ENCODE data around the gene PTCH1. TPM values are rescaled to one million over a fixed set of nuclear protein-coding genes. Genes with fewer than 3 reads are reported as not detected.

The PTCH1 gene
- total RNA-seq, 2 experiments from 2014 or later = 5.0 to 6.1 TPM

- no peak overlapping the region for H3K4me3 Mint-ChIP-seq
- peaks cover 20% of the 10 kb centered on the region for H3K27me3 Mint-ChIP-seq (ENCODE audit: low read depth)
- ATAC-seq (no peak), DNase-seq (no peak)
- no peaks in the 10 kb centered on the region for H3K9me3 Mint-ChIP-seq (ENCODE audit: insufficient read depth)
- no peak overlapping the region for H3K27ac Mint-ChIP-seq
- no peaks in the 10 kb centered on the region for H3K36me3 Mint-ChIP-seq (ENCODE audit: low read depth)
- ChIA-PET POLR2A (no interaction called here), CTCF (no interaction called here)
- peaks cover 3% of the 10 kb centered on the region for H3K4me1 Mint-ChIP-seq (ENCODE audit: low read depth)
These were observed 73.5 kb downstream of the PTCH1 start for GRCh38 chr9:95443301-95443700.

DNA sequence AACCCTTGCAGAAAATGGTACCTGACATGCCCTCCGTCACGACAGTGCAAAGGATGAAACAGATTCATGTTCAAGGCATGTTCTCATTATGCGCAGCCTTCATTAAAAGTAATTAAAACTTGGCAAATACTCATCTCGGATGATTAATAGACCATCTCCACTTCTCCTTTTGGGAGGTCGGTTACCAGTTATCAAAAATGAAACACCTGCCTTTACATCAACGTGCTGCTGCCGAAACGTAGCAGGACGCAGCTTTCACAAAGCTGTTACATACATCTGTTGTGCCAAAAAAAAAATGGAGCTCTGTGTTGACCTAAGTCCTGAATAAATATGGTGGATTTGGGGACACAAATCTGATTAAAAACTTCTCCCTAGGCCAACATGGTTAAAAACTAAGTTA lies 75.7 kb downstream of the PTCH1 start:
- CTCF ChIA-PET = no interaction called here
- H3K4me3 Mint-ChIP-seq = no peak overlapping the region
- peaks cover 23% of the 10 kb centered on the region for H3K27me3 Mint-ChIP-seq (ENCODE audit: low read depth)
- H3K9me3 Mint-ChIP-seq (ENCODE audit: insufficient read depth) = no peaks in the 10 kb centered on the region
- H3K36me3 Mint-ChIP-seq (ENCODE audit: low read depth) = no peaks in the 10 kb centered on the region
- no peak for DNase-seq
- POLR2A ChIA-PET = no interaction called here
- no peak overlapping the region for H3K27ac Mint-ChIP-seq
- no peak for ATAC-seq
- H3K4me1 Mint-ChIP-seq (ENCODE audit: low read depth) = peaks cover 3% of the 10 kb centered on the region

DNA sequence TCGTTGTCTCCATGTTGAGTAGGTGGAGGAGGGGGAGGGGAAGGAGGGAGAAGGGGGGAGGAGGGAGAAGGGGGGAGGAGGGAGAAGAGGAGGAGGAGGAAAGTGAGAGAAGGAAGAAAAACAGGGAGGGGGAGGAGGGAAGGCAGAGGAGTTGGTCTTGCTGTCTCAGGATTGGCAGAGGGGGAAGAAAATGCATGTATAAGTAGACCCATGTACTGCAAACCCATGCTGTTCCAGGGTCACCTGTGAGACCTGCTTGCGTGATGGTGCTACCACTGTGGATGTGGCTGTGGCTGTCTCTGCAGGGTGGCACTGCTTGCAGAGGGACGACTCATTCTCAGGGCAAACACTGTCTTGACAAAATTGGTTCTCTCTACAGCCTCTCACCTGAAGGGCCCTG lies 76.3 kb downstream of the PTCH1 start:
- ATAC-seq = no peak
- no peaks in the 10 kb centered on the region for H3K36me3 Mint-ChIP-seq (ENCODE audit: low read depth)

DNA sequence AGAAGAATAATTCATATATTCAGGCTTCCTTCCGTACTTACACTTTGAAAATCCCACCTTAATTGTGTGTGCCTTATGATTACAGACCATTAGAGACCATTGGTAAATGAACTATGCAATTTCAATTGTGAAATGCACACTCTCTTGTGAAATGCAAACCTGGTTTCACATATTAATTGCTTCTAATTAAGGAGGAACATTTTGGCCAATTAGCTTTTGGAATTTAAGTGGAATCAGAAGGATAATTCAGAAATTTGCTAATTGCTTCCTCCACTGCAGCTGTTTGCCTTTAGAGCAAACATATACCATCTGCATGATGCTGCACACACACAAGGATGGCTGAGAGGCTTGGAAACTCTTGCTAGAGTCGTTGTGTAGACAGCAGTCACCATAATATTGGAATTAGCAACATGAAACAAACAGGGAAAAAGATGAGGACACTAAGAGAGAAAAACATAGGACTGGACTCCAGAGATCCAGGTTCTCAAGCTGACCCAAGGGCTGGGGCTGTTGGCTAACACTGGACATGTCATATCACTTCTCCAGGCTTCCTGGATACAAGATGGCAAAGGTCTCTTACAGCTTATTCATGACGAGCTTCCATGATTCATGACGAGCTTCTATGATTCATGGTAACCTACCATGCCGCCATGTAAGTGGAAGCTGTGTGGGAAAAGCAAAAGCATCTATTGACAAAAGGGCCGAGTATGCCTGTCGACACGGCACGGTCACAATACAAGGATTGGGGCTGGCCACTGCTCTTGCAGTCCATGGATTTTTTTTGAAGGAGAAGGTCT lies 78.0 kb downstream of the PTCH1 start:
- CTCF ChIA-PET = no interaction called here
- H3K4me1 Mint-ChIP-seq (ENCODE audit: low read depth) = no peaks in the 10 kb centered on the region
- ATAC-seq (no peak), DNase-seq (no peak)
- peaks cover 24% of the 10 kb centered on the region for H3K27me3 Mint-ChIP-seq (ENCODE audit: low read depth)
- no peaks in the 10 kb centered on the region for H3K36me3 Mint-ChIP-seq (ENCODE audit: low read depth)
- POLR2A ChIA-PET = no interaction called here
- H3K9me3 Mint-ChIP-seq (ENCODE audit: insufficient read depth) = no peaks in the 10 kb centered on the region
- no peak overlapping the region for H3K4me3 Mint-ChIP-seq
- H3K27ac Mint-ChIP-seq = no peak overlapping the region

More for the DNA sequence above, 76.3 kb downstream of the PTCH1 start:
- no peak for DNase-seq
- no peaks in the 10 kb centered on the region for H3K9me3 Mint-ChIP-seq (ENCODE audit: insufficient read depth)
- POLR2A ChIA-PET = no interaction called here
- no peak overlapping the region for H3K27ac Mint-ChIP-seq
- no peak overlapping the region for H3K4me3 Mint-ChIP-seq
- H3K4me1 Mint-ChIP-seq (ENCODE audit: low read depth) = peaks cover 3% of the 10 kb centered on the region
- CTCF ChIA-PET = no interaction called here
- H3K27me3 Mint-ChIP-seq (ENCODE audit: low read depth) = peaks cover 22% of the 10 kb centered on the region

GRCh38 chr9:95437559-95437958 lies 79.2 kb downstream of the PTCH1 start:
- Mint-ChIP-seq H3K27ac (no peak overlapping the region), H3K9me3 (ENCODE audit: insufficient read depth) (no peaks in the 10 kb centered on the region), H3K36me3 (ENCODE audit: low read depth) (no peaks in the 10 kb centered on the region), H3K4me3 (no peak overlapping the region), H3K4me1 (ENCODE audit: low read depth) (no peaks in the 10 kb centered on the region), H3K27me3 (ENCODE audit: low read depth) (peaks cover 20% of the 10 kb centered on the region)
- DNase-seq (no peak), ATAC-seq (no peak)
- ChIA-PET CTCF (no interaction called here), POLR2A (no interaction called here)

DNA sequence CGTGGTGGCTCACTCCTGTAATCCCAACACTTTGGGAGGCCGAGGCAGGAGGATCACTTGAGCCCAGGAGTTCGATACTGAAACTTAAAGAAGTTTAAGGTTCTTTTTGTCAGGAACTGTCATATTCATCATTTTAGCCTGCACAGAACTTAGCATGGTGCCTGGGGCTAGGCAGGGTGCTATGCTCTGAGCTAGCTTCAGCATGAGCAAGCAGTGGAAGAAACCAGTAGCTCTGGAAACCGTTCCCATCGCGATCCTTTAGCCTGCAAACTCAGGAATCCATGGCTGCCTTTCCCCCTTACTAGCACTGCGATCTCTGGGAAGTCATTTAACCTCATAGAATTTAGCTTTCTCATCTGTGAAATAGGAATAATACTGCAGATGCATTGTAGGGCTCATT lies 80.4 kb downstream of the PTCH1 start:
- no peak for DNase-seq
- ChIA-PET POLR2A (no interaction called here), CTCF (no interaction called here)
- Mint-ChIP-seq H3K4me3 (no peak overlapping the region), H3K4me1 (ENCODE audit: low read depth) (no peaks in the 10 kb centered on the region), H3K9me3 (ENCODE audit: insufficient read depth) (peaks cover 2% of the 10 kb centered on the region), H3K27me3 (ENCODE audit: low read depth) (peaks cover 24% of the 10 kb centered on the region), H3K27ac (no peak overlapping the region), H3K36me3 (ENCODE audit: low read depth) (no peaks in the 10 kb centered on the region)
- ATAC-seq = no peak

DNA sequence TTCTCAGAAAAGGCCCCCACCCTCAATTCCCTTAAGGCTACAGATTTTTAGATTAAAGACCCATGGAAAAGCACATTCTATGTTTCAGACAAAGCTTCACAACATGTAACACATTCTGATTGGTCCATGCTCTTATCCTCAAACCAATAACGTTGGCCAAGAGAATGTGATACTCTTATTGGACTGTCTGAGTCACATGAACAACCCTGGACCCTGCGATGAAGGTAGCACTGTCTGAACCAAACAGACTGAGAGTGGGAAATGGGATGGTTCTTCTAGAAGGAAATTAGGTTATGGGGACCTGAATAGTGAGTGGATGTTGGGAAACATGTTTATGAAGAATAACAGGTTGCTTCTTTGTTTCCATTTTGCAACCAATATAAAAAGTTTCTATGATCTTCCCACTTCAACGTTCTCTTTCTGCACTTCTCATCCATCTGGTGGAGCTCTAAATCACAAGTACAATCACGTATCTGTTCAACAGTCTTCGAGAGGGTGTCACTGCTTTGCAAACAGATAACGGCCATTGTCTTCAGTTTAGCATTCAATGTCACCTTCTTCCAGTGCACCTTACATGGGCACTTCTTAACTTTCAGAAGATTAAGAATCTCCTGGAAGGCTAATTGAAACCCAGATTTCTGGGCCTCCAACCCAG lies 81.6 kb downstream of the PTCH1 start:
- Mint-ChIP-seq H3K4me1 (ENCODE audit: low read depth) (no peaks in the 10 kb centered on the region), H3K36me3 (ENCODE audit: low read depth) (peaks cover 2% of the 10 kb centered on the region), H3K27ac (no peak overlapping the region), H3K4me3 (no peak overlapping the region), H3K9me3 (ENCODE audit: insufficient read depth) (peaks cover 10% of the 10 kb centered on the region), H3K27me3 (ENCODE audit: low read depth) (peaks cover 21% of the 10 kb centered on the region)
- CTCF ChIA-PET = no interaction called here
- POLR2A ChIA-PET = no interaction called here
- DNase-seq (no peak), ATAC-seq (no peak)

DNA sequence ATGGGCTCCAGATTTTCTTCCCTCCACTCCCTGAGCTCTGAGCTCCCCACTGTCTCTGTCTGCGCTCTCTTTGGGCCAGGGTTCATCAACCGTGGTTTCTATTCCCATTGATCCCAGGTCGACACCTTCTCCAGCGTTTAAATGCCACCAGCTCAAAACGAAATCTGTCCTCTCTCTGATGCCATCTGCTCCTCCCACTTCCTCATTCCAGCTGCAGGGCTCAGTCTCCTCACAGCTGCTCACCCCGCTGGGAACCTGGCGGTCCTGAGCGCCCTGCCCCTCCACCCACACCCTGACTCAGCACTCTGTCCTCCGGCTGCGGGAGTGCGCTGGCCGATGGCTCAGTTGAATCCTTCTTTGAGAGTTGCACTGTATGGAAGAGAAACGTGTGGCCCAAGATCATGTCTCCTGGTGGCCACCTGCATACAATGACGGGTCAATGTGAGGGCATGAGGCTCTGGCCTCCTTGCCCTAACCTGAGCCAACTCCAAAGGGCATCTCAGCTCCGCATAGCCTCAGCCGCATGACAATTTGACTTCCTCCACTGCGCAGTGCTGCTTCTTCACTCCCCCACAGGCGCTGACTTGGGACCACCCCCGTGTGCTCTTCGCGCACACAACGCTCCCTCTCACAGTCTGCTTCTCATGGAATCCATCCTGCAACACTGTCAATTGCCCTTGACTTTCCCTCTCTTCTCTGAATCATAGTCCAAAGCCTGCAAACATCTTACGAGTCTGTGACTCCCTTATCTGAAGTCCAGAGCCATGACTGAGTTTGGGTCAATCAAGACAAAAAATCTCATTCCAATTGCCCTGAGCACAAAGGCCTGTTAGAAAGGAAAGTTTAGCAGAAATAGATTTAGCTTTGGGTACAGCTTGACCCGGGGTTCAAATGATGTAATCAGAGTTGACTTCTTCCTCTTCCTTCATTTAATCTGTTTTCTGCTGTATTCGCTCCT lies 82.4 kb downstream of the PTCH1 start:
- DNase-seq (no peak), ATAC-seq (no peak)
- H3K27ac Mint-ChIP-seq = no peak overlapping the region
- ChIA-PET POLR2A (no interaction called here), CTCF (no interaction called here)
- peaks cover 4% of the 10 kb centered on the region for H3K36me3 Mint-ChIP-seq (ENCODE audit: low read depth)
- peaks cover 17% of the 10 kb centered on the region for H3K9me3 Mint-ChIP-seq (ENCODE audit: insufficient read depth)
- H3K4me3 Mint-ChIP-seq = no peak overlapping the region
- H3K4me1 Mint-ChIP-seq (ENCODE audit: low read depth) = no peaks in the 10 kb centered on the region
- peaks cover 16% of the 10 kb centered on the region for H3K27me3 Mint-ChIP-seq (ENCODE audit: low read depth)

DNA sequence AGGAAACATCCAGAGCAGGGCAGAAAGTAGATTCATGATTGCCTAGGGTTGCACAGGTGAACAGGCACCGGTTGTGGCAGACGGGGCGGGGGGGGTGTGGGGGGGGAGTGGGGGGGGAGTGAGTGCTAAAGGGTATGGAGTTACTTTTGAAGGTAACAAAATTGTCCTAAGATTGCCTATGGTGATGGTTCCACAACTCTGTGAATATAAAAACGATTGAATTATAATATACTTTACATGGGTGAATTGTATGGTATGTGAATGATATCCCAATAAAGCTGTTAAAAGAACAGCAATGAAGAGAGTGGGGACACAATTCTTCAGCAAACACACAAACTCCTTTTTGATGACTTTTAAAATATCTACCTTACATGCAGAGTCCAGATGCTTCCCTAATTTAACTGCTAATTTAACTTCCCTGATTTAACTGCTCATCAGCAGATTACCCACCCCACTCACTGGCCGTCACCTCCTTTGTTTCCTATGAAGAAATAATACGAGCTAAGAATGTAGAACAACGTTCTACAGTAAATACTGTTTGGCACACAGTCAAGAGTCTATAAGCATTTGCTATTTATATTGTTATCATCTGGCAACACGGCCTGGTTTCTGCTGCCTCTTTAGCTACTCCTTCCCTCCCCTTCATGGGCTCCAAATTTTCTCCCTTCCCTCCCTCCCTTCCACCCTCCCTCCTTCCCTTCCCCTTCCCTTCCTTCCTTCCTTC lies 83.5 kb downstream of the PTCH1 start:
- no peak overlapping the region for H3K27ac Mint-ChIP-seq
- no peaks in the 10 kb centered on the region for H3K4me1 Mint-ChIP-seq (ENCODE audit: low read depth)
- DNase-seq (no peak), ATAC-seq (no peak)
- H3K9me3 Mint-ChIP-seq (ENCODE audit: insufficient read depth) = peaks cover 17% of the 10 kb centered on the region
- CTCF ChIA-PET = no interaction called here
- POLR2A ChIA-PET = no interaction called here
- peaks cover 4% of the 10 kb centered on the region for H3K36me3 Mint-ChIP-seq (ENCODE audit: low read depth)
- H3K27me3 Mint-ChIP-seq (ENCODE audit: low read depth) = peaks cover 14% of the 10 kb centered on the region
- H3K4me3 Mint-ChIP-seq = no peak overlapping the region

- POLR2A ChIA-PET = no interaction called here
- H3K36me3 Mint-ChIP-seq (ENCODE audit: low read depth) = peaks cover 4% of the 10 kb centered on the region
- H3K27ac Mint-ChIP-seq = no peak overlapping the region
- H3K9me3 Mint-ChIP-seq (ENCODE audit: insufficient read depth) = peaks cover 17% of the 10 kb centered on the region
- DNase-seq = no peak
- H3K4me3 Mint-ChIP-seq = no peak overlapping the region
- no peak for ATAC-seq
- H3K4me1 Mint-ChIP-seq (ENCODE audit: low read depth) = peaks cover 2% of the 10 kb centered on the region
- CTCF ChIA-PET = no interaction called here
- peaks cover 16% of the 10 kb centered on the region for H3K27me3 Mint-ChIP-seq (ENCODE audit: low read depth)
These were observed 85.5 kb downstream of the PTCH1 start for GRCh38 chr9:95431286-95431685.

DNA sequence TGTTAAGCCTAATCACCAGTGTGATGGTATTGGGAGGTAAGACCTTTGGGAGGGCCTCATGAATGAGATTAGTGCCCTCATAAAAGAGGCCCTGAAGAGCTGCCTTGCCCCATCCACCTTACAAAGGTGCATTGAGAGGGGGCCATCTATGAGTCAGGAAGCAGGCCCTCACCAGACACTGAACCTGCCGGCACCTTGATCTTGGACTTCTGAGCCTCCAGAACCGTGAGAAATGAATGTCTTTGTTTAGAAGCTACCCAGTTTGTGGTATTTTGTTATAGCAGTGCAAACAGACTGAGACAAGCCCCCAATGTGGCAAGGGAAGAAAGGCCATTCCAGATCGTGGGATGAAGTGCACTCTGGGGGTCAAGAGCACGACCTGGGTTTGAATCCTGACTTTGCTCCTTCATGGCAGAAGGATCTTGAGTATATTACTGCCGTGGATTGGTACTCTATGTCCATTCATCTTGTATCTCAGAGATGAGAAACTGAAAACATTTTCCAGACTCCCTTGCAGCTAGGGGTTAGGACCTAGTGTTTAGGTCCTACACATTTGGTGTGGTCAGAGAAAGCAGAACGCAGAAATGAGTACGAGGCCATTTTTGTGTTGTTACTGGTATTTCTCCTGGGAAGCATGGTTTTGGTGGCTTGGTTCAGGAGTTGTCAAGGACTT lies 86.7 kb downstream of the PTCH1 start:
- ATAC-seq (no peak), DNase-seq (no peak)
- ChIA-PET POLR2A (no interaction called here), CTCF (no interaction called here)
- no peak overlapping the region for H3K4me3 Mint-ChIP-seq
- peaks cover 10% of the 10 kb centered on the region for H3K4me1 Mint-ChIP-seq (ENCODE audit: low read depth)
- H3K27ac Mint-ChIP-seq = no peak overlapping the region
- peaks cover 17% of the 10 kb centered on the region for H3K9me3 Mint-ChIP-seq (ENCODE audit: insufficient read depth)
- peaks cover 4% of the 10 kb centered on the region for H3K36me3 Mint-ChIP-seq (ENCODE audit: low read depth)
- H3K27me3 Mint-ChIP-seq (ENCODE audit: low read depth) = peaks cover 14% of the 10 kb centered on the region

Measured in activated CD8-positive, alpha-beta T cell treated with anti-CD3 and anti-CD28 coated beads, Interleukin-2, amount 10 ng/mL, durations not matched to agents 7 days and 5 days (primary cell).